ENCODE measurements around the gene GPS1.

GPS1 gene

GRCh38 chr17:82090549-82091263 is 39.0 kb downstream of the GPS1 start:
- no peak for DNase-seq (ENCODE audit: low spot score)

- no peak for DNase-seq (ENCODE audit: low spot score)
Observed at GRCh38 chr17:82091264-82092066, 39.8 kb downstream of the GPS1 start.

- DNase-seq (ENCODE audit: low spot score): no peak
Observed at GRCh38 chr17:82092094-82092586, 40.4 kb downstream of the GPS1 start.

- no peak for DNase-seq (ENCODE audit: low spot score)
Observed at GRCh38 chr17:82092628-82092994, 40.9 kb downstream of the GPS1 start.

GRCh38 chr17:82092995-82093751 is 41.5 kb downstream of the GPS1 start:
- DNase-seq (ENCODE audit: low spot score): no peak

GRCh38 chr17:82094931-82095776 is 43.5 kb downstream of the GPS1 start:
- DNase-seq (ENCODE audit: low spot score): no peak

GRCh38 chr17:82095777-82096708 is 44.3 kb downstream of the GPS1 start:
- no peak for DNase-seq (ENCODE audit: low spot score)

GRCh38 chr17:82096709-82097183 is 45.0 kb downstream of the GPS1 start:
- no peak for DNase-seq (ENCODE audit: low spot score)

GRCh38 chr17:82097184-82097918 is 45.7 kb downstream of the GPS1 start:
- DNase-seq (ENCODE audit: low spot score): peak; percentile 81

GRCh38 chr17:82097919-82098168 is 46.1 kb downstream of the GPS1 start:
- no peak for DNase-seq (ENCODE audit: low spot score)

- DNase-seq (ENCODE audit: low spot score): peak; percentile 100
Observed at GRCh38 chr17:82098169-82098938, 46.7 kb downstream of the GPS1 start, which contains the start of gene FASN. TSS of gene FASN (minus strand) at chr17:82098236. CDS start at chr17:82096445, 1,791 bp downstream.

GRCh38 chr17:82098939-82099763 is 47.5 kb downstream of the GPS1 start:
- no peak for DNase-seq (ENCODE audit: low spot score)

- no peak for DNase-seq (ENCODE audit: low spot score)
Observed at GRCh38 chr17:82100502-82101298, 49.0 kb downstream of the GPS1 start.

- DNase-seq (ENCODE audit: low spot score): no peak
Observed at GRCh38 chr17:82101301-82101715, 49.6 kb downstream of the GPS1 start.

- DNase-seq (ENCODE audit: low spot score): no peak
Observed at GRCh38 chr17:82101767-82102679, 50.3 kb downstream of the GPS1 start.
